ENCODE results near the gene CYP26B1.

GRCh38 chr2:72162574-72162973 lies 14.9 kb upstream of the CYP26B1 start:
- TF ChIP-seq CTCF (IDR thresholded peaks at IDR 0.05; ENCODE audit: low read length) (no peak), EZH2 (optimal IDR thresholded peaks at IDR 0.05; ENCODE audit: low read depth, low read length) (no peak), EZH2phosphoT487 (IDR thresholded peaks at IDR 0.05; ENCODE audit: low read length) (no peak)

All from MM.1S (cell line).